Liver (tissue), 9 donors: ENCODE data around the gene MAPKAPK2. TPM values are rescaled to one million over a fixed set of nuclear protein-coding genes. Genes with fewer than 3 reads are reported as not detected.

ENCODE experiments used
- DNase-seq: peaks from one replicate; pipeline ENCODE4 v3.0.0-alpha.2; 2017; ENCODE audit warnings: low spot score
- H3K27ac ChIP-seq, 2 donors: one replicate each; pipeline ENCODE4 v1.7.0; 2013; ENCODE audit warnings: inconsistent platforms in 2 of 2, low read length in 2 of 2, control low read depth in 1 of 2, low read depth in 1 of 2, mild to moderate bottlenecking in 1 of 2
- H3K27me3 ChIP-seq, 4 donors: one replicate each; pipeline versions ENCODE4 v1.6.1 to v1.7.0; 2013; ENCODE audit warnings: low read length in 3 of 4, inconsistent platforms in 1 of 4, mild to moderate bottlenecking in 1 of 4, moderate library complexity in 1 of 4; ENCODE audit not compliant: control insufficient read depth in 4 of 4, insufficient read depth in 4 of 4
- H3K36me3 ChIP-seq, 4 donors: one replicate each; pipeline versions ENCODE4 v1.6.1 to v1.7.0; 2013; ENCODE audit warnings: low read length in 3 of 4, mild to moderate bottlenecking in 3 of 4, low read depth in 1 of 4, moderate library complexity in 1 of 4; ENCODE audit not compliant: control insufficient read depth in 4 of 4, insufficient read depth in 3 of 4
- H3K4me1 ChIP-seq, 4 donors: one replicate each; pipeline versions ENCODE4 v1.6.1 to v1.7.0; 2013; ENCODE audit warnings: low read length in 3 of 4, mild to moderate bottlenecking in 3 of 4, moderate library complexity in 1 of 4; ENCODE audit not compliant: control insufficient read depth in 4 of 4, insufficient read depth in 4 of 4
- H3K4me3 ChIP-seq, 3 donors: one replicate each; pipeline versions ENCODE4 v1.6.1 to v1.7.0; 2013; ENCODE audit warnings: low read length in 3 of 3, control low read depth in 1 of 3, low read depth in 1 of 3, mild to moderate bottlenecking in 1 of 3
- H3K9ac ChIP-seq, 2 donors: one replicate each; pipeline ENCODE4 v1.7.0; 2013; ENCODE audit warnings: low read length in 2 of 2, mild to moderate bottlenecking in 2 of 2, moderate library complexity in 2 of 2, control low read depth in 1 of 2, low read depth in 1 of 2
- H3K9me3 ChIP-seq, 4 donors: one replicate each; pipeline versions ENCODE4 v1.6.1 to v1.7.0; 2013; ENCODE audit warnings: low read length in 3 of 4; ENCODE audit not compliant: control insufficient read depth in 4 of 4
- EGR1 ChIP-seq, 2 donors: IDR thresholded peaks; 2 replicates each; pipeline ENCODE4 v1.6.1; 2016 to 2018; ENCODE audit warnings: antibody characterized with exemption in 2 of 2, low read depth in 2 of 2
- FOXA1 ChIP-seq: IDR thresholded peaks from 2 replicates; pipeline ENCODE4 v1.6.1; 2016; ENCODE audit warnings: antibody characterized with exemption
- FOXA2 ChIP-seq: IDR thresholded peaks from 2 replicates; pipeline ENCODE4 v1.6.1; 2016; ENCODE audit warnings: antibody characterized with exemption
- GABPA ChIP-seq, 2 donors: IDR thresholded peaks in 1 of 2; conservative IDR thresholded peaks in 1 of 2; 2 replicates each; pipeline ENCODE4 v1.6.1; 2016; ENCODE audit warnings: antibody characterized with exemption in 2 of 2, mild to moderate bottlenecking in 1 of 2, moderate library complexity in 1 of 2
- HNF4A ChIP-seq, 2 donors: conservative IDR thresholded peaks; 2 replicates each; pipeline ENCODE4 v1.6.1; 2016; ENCODE audit warnings: antibody characterized with exemption in 2 of 2, mild to moderate bottlenecking in 2 of 2
- HNF4G ChIP-seq: IDR thresholded peaks from 2 replicates; pipeline ENCODE4 v1.6.1; 2016; ENCODE audit warnings: antibody characterized with exemption
- JUND ChIP-seq, 2 donors: IDR thresholded peaks; 2 replicates each; pipeline ENCODE4 v1.6.1; 2016; ENCODE audit warnings: antibody characterized with exemption in 2 of 2
- MAX ChIP-seq: IDR thresholded peaks from 2 replicates; pipeline ENCODE4 v1.6.1; 2016; ENCODE audit warnings: antibody characterized with exemption
- NR2F2 ChIP-seq: IDR thresholded peaks from 2 replicates; pipeline ENCODE4 v1.6.1; 2016; ENCODE audit warnings: antibody characterized with exemption
- RAD21 ChIP-seq, 2 donors: IDR thresholded peaks; 2 replicates each; pipeline ENCODE4 v1.6.1; 2016; ENCODE audit warnings: antibody characterized with exemption in 2 of 2, mild to moderate bottlenecking in 2 of 2
- RXRA ChIP-seq, 2 donors: IDR thresholded peaks; 2 replicates each; pipeline ENCODE4 v1.6.1; 2017 to 2018; ENCODE audit warnings: antibody characterized with exemption in 2 of 2, mild to moderate bottlenecking in 1 of 2
- SP1 ChIP-seq: IDR thresholded peaks from 2 replicates; pipeline ENCODE4 v1.6.1; 2018; ENCODE audit warnings: antibody characterized with exemption, mild to moderate bottlenecking
- TAF1 ChIP-seq: conservative IDR thresholded peaks from 2 replicates; pipeline ENCODE4 v1.6.1; 2016; ENCODE audit warnings: antibody characterized with exemption, mild to moderate bottlenecking
- YY1 ChIP-seq: IDR thresholded peaks from 2 replicates; pipeline ENCODE4 v1.6.1; 2016; ENCODE audit warnings: antibody characterized with exemption, mild to moderate bottlenecking
- ZBTB33 ChIP-seq: IDR thresholded peaks from 2 replicates; pipeline ENCODE4 v1.6.1; 2016; ENCODE audit warnings: antibody characterized with exemption
- WGBS: extraction: QIAGEN DNeasy Blood & Tissue Kit; methylation state at CpG from one replicate; pipeline ENCODE4 v1.1.7; 2013; 5-methylcytosine and 5-hydroxymethylcytosine counted together
- polyA plus RNA-seq, 2 donors: library from polyadenylated mRNA; stranded (reverse) in 1 of 2; unstranded in 1 of 2; fragments of 200-250 nt in 1 of 2; fragments of >200 nt in 1 of 2; fragmentation: Nextera tagmentation in 1 of 2; extraction: Ambion mirVana in 1 of 2; gene quantifications; one replicate each; pipeline versions ENCODE4 v1.2.1 to v1.2.3, GENCODE V29; 2013 to 2015
- total RNA-seq, 2 donors: library from RNA; depleted of rRNA; stranded (reverse); fragments of >200 nt; gene quantifications; one replicate each; pipeline ENCODE4 v1.2.3, GENCODE V29; 2014
- TF ChIP-seq, protein P1 (sequence below): IDR thresholded peaks from 2 replicates; pipeline ENCODE4 v1.6.1; 2016; ENCODE audit warnings: antibody characterized with exemption, mild to moderate bottlenecking
- TF ChIP-seq, protein P2 (sequence below): fragments of 150-350 bp; IDR thresholded peaks from 2 replicates; pipeline ENCODE4 v1.5.1; 2017; ENCODE audit warnings: improper control_type of control experiment, low read depth, low read length; ENCODE audit not compliant: missing input control
- TF ChIP-seq, protein P3 (sequence below): IDR thresholded peaks from 2 replicates; pipeline ENCODE4 v1.6.1; 2016; ENCODE audit warnings: antibody characterized with exemption
- donor health status: healthy.
- donor health status: healthy.
- donor health status: healthy.
- donor health status: healthy.
- donor health status: healthy.

The MAPKAPK2 gene
- total and polyA plus RNA-seq, 4 donors, result 7.5 to 24.5 (median 14.7) TPM

DNA sequence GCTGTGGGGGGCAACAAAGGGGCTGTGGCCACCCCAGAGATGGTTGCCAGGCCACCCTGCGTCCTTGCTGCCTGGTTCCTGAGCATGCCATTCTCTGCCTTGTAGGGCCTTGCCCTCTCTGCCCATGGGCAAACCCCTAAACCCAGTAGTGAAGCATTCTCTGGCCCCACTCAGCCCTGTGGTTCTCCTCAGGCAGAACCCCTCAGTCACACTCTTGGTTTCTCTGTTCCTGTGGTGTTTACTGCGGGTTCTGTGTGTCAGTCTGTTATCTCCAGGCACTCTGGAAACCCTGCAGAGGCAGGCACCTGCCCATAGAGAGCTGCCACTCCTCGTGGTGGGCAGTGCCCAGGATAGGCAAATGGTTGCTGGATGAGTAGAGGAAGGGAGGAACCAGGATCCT lies 44.8 kb downstream of the MAPKAPK2 start:
- Histone ChIP-seq H3K36me3 (peaks cover 13 to 46% (median 33%) of the 10 kb centered on the region in 4 donors), H3K4me3 (no peak overlapping the region), H3K27ac (no peak overlapping the region), H3K4me1 (peaks cover 3 to 20% (median 15%) of the 10 kb centered on the region in 4 donors), H3K27me3 (no peaks in the 10 kb centered on the region), H3K9me3 (no peaks in the 10 kb centered on the region), H3K9ac (no peak overlapping the region)
- TF ChIP-seq MAX (no peak), FOXA1 (no peak), RAD21 (IDR thresholded peaks at IDR 0.05) (no peak), HNF4G (no peak), YY1 (no peak), NR2F2 (no peak), HNF4A (conservative IDR thresholded peaks at IDR 0.05) (no peak), JUND (IDR thresholded peaks at IDR 0.05) (no peak), SP1 (no peak), FOXA2 (no peak), ZBTB33 (no peak), EGR1 (IDR thresholded peaks at IDR 0.05; ENCODE audit: low read depth in 2 of 2) (no peak), TAF1 (no peak), RXRA (IDR thresholded peaks at IDR 0.05) (no peak), GABPA (IDR thresholded peaks at IDR 0.05 in 1 of 2, conservative IDR thresholded peaks at IDR 0.05 in 1 of 2) (no peak)
- TF ChIP-seq, protein P1, sequence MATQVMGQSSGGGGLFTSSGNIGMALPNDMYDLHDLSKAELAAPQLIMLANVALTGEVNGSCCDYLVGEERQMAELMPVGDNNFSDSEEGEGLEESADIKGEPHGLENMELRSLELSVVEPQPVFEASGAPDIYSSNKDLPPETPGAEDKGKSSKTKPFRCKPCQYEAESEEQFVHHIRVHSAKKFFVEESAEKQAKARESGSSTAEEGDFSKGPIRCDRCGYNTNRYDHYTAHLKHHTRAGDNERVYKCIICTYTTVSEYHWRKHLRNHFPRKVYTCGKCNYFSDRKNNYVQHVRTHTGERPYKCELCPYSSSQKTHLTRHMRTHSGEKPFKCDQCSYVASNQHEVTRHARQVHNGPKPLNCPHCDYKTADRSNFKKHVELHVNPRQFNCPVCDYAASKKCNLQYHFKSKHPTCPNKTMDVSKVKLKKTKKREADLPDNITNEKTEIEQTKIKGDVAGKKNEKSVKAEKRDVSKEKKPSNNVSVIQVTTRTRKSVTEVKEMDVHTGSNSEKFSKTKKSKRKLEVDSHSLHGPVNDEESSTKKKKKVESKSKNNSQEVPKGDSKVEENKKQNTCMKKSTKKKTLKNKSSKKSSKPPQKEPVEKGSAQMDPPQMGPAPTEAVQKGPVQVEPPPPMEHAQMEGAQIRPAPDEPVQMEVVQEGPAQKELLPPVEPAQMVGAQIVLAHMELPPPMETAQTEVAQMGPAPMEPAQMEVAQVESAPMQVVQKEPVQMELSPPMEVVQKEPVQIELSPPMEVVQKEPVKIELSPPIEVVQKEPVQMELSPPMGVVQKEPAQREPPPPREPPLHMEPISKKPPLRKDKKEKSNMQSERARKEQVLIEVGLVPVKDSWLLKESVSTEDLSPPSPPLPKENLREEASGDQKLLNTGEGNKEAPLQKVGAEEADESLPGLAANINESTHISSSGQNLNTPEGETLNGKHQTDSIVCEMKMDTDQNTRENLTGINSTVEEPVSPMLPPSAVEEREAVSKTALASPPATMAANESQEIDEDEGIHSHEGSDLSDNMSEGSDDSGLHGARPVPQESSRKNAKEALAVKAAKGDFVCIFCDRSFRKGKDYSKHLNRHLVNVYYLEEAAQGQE, result no peak
- TF ChIP-seq, protein P2, sequence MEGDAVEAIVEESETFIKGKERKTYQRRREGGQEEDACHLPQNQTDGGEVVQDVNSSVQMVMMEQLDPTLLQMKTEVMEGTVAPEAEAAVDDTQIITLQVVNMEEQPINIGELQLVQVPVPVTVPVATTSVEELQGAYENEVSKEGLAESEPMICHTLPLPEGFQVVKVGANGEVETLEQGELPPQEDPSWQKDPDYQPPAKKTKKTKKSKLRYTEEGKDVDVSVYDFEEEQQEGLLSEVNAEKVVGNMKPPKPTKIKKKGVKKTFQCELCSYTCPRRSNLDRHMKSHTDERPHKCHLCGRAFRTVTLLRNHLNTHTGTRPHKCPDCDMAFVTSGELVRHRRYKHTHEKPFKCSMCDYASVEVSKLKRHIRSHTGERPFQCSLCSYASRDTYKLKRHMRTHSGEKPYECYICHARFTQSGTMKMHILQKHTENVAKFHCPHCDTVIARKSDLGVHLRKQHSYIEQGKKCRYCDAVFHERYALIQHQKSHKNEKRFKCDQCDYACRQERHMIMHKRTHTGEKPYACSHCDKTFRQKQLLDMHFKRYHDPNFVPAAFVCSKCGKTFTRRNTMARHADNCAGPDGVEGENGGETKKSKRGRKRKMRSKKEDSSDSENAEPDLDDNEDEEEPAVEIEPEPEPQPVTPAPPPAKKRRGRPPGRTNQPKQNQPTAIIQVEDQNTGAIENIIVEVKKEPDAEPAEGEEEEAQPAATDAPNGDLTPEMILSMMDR, result no peak
- TF ChIP-seq, protein P3, sequence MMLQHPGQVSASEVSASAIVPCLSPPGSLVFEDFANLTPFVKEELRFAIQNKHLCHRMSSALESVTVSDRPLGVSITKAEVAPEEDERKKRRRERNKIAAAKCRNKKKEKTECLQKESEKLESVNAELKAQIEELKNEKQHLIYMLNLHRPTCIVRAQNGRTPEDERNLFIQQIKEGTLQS, result no peak
- no peak for DNase-seq
- WGBS, result 92% methylated on average over 3 of the region's 3 CpGs
